Vagina (tissue), 2 donors: ENCODE results near the gene MEF2D.

Experiments
- POLR2A ChIP-seq, 2 donors: fragments of 450-650 bp; IDR thresholded peaks; one replicate each; pipeline ENCODE4 v1.6.1; 2017; ENCODE audit warnings: antibody characterized with exemption in 2 of 2, mild to moderate bottlenecking in 2 of 2, moderate library complexity in 2 of 2
- POLR2AphosphoS5 ChIP-seq, 2 donors: sonication (generic); formaldehyde crosslinking; IDR thresholded peaks; one replicate each; pipeline ENCODE4 v1.9.0; 2017; ENCODE audit warnings: antibody characterized with exemption in 2 of 2, mild to moderate bottlenecking in 2 of 2, low read depth in 1 of 2; ENCODE audit not compliant: insufficient read depth in 1 of 2

DNA sequence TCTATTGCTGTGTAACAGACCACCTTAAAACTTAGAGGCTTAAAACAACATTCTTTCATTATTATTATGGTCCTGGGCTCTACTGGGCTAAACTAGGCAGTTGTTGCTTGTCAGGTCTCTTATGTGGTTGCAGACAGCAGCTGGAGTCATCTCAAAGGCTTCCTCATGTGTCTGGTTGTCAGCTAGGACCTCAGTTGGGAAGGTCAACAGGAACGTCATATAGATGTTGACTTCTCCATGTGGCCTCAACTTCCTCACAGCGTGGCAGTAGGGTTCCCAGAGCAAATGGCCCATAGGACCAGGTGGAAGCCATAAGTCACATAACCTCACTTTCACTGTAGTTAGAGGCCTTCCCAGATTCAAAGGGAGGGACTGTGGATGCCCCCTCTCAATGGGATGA is 15.4 kb upstream of the MEF2D start:
- TF ChIP-seq POLR2A (IDR thresholded peaks at IDR 0.05) (no peak), POLR2AphosphoS5 (IDR thresholded peaks at IDR 0.05; ENCODE audit: insufficient read depth in 1 of 2, low read depth in 1 of 2) (no peak)
